Measurements from ENCODE around the gene CSNK2A3. TPM values are rescaled to one million over a fixed set of nuclear protein-coding genes. Genes with fewer than 3 reads are reported as not detected.

Gene CSNK2A3
- total and polyA plus RNA-seq, 2 donors (not counting 1 experiment from before 2014, with no cell fraction given): 2.3 TPM

DNA sequence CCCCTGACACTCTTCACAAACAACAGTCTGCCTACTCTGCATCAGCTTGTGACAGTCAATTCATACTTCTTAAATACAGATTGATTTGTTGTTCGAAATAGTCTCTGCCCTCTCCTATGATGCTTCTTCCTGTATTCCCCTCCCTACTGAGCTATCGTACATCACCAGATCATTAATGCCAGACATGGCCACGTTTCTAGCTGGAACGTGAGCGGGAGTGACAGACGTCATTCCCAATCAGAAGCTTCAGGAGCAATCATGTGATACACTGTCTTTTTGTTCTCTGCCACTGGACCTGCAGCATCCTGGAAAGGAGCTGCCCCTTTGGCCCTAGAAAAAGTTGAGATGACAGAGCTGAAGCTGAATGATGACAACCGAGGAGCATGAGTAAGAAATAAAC, 48.5 kb downstream of the CSNK2A3 start:
- Histone ChIP-seq H3K27me3 (ENCODE audit: control insufficient read depth, insufficient read depth, low read length) (peaks cover 2% of the 10 kb centered on the region), H3K4me3 (replicated peaks in 1 of 4; ENCODE audit: control extremely low read depth in 1 of 4, insufficient read depth in 1 of 4, low read depth in 3 of 4, low read length in 4 of 4) (no peak overlapping the region), H4K20me1 (ENCODE audit: control insufficient read depth, extremely low read depth, insufficient read depth, low read length) (no peaks in the 10 kb centered on the region), H3K79me2 (ENCODE audit: control insufficient read depth, insufficient read depth, low read length) (no peaks in the 10 kb centered on the region), H3K36me3 (ENCODE audit: control insufficient read depth, insufficient read depth, low read length) (no peaks in the 10 kb centered on the region), H3K9ac (ENCODE audit: insufficient read depth, low read length) (no peak overlapping the region), H3K9me3 (ENCODE audit: control insufficient read depth, insufficient read depth, low read depth, low read length) (no peaks in the 10 kb centered on the region), H3K4me1 (ENCODE audit: control insufficient read depth, extremely low read depth, insufficient read depth, low read length) (no peaks in the 10 kb centered on the region), H3K4me2 (ENCODE audit: extremely low read depth, insufficient read depth, low read length) (no peak overlapping the region), H2AFZ (ENCODE audit: low read length) (no peak overlapping the region), H3K27ac (ENCODE audit: insufficient read depth, low read length) (no peak overlapping the region)
- DNase-seq (ENCODE audit: low read depth in 2 of 2): no peak
- TF ChIP-seq EZH2 (IDR thresholded peaks at IDR 0.05; ENCODE audit: low read length, missing control alignments): no peak
- TF ChIP-seq CTCF (conservative IDR thresholded peaks at IDR 0.05 in 1 of 2, IDR thresholded peaks at IDR 0.05 in 1 of 2; ENCODE audit: low read depth in 1 of 2, low read length in 2 of 2): no peak

DNA sequence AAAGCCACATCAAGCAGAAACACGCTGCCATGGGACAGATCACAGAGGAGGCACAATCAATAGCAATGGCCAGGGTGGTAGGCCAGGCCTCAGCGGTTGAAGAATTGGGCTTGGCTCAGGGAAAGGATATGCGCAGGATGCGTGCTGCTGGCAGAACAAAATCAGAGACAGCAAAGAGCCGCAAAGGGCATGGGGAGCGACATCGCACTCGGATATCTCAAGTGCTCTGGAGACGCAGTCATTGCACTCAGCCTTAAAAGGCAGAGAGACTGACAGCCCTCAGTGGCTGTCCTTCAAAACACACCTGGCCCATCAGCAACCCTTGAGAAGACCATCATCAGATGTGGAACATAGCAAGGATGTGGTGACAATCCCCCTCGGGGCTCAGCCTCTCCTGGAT, 50.5 kb downstream of the CSNK2A3 start:
- H4K20me1 ChIP-seq (ENCODE audit: control insufficient read depth, extremely low read depth, insufficient read depth, low read length): no peaks in the 10 kb centered on the region
- no peak overlapping the region for H3K27ac ChIP-seq (ENCODE audit: insufficient read depth, low read length)
- H2AFZ ChIP-seq (ENCODE audit: low read length): no peak overlapping the region
- H3K27me3 ChIP-seq (ENCODE audit: control insufficient read depth, insufficient read depth, low read length): no peaks in the 10 kb centered on the region
- H3K4me1 ChIP-seq (ENCODE audit: control insufficient read depth, extremely low read depth, insufficient read depth, low read length): no peaks in the 10 kb centered on the region
- H3K9ac ChIP-seq (ENCODE audit: insufficient read depth, low read length): no peak overlapping the region
- no peaks in the 10 kb centered on the region for H3K79me2 ChIP-seq (ENCODE audit: control insufficient read depth, insufficient read depth, low read length)
- H3K36me3 ChIP-seq (ENCODE audit: control insufficient read depth, insufficient read depth, low read length): no peaks in the 10 kb centered on the region
- TF ChIP-seq CTCF (conservative IDR thresholded peaks at IDR 0.05 in 1 of 2, IDR thresholded peaks at IDR 0.05 in 1 of 2; ENCODE audit: low read depth in 1 of 2, low read length in 2 of 2) (no peak), EZH2 (IDR thresholded peaks at IDR 0.05; ENCODE audit: low read length, missing control alignments) (no peak)
- no peak overlapping the region for H3K4me3 ChIP-seq (replicated peaks in 1 of 4; ENCODE audit: control extremely low read depth in 1 of 4, insufficient read depth in 1 of 4, low read depth in 3 of 4, low read length in 4 of 4)
- no peak for DNase-seq (ENCODE audit: low read depth in 2 of 2)
- H3K9me3 ChIP-seq (ENCODE audit: control insufficient read depth, insufficient read depth, low read depth, low read length): no peaks in the 10 kb centered on the region
- no peak overlapping the region for H3K4me2 ChIP-seq (ENCODE audit: extremely low read depth, insufficient read depth, low read length)

Measured in fibroblast of lung (primary cell).